Endothelial cell of umbilical vein (primary cell): ENCODE data around the gene KAT7. TPM values are rescaled to one million over a fixed set of nuclear protein-coding genes. Genes with fewer than 3 reads are reported as not detected.
A peak's percentile ranks its signal among the peaks of the same experiment; 100 is the strongest.

ENCODE experiments used
- BruUV-seq: library from RNA; stranded (reverse); fragments of 400-500 nt; replicated peaks from 2 replicates; lab custom pipeline; 2021; lab: Mats Ljungman, UMichigan
- CTCF ChIA-PET: fragments of 300-600, 350-600 bp; sonication (Branson Sonifier 250); formaldehyde crosslinking; loops from one replicate; lab custom pipeline; 2021; ENCODE audit warnings: antibody characterized with exemption, inconsistent platforms; lab: Charles Lee
- POLR2A ChIA-PET: fragments of 300-600, 350-600 bp; sonication (Branson Sonifier 250); formaldehyde crosslinking; loops from one replicate; lab custom pipeline; 2021; ENCODE audit warnings: antibody characterized with exemption, inconsistent platforms; lab: Charles Lee
- DNase-seq: peaks from one replicate; pipeline ENCODE4 v3.0.0-alpha.2; 2011; ENCODE audit warnings: low read depth, low spot score
- FAIRE-seq: peaks from 2 replicates; lab custom pipeline; 2011; peaks lifted over from hg19 to GRCh38; lab: Jason Lieb, UNC
- H2AFZ ChIP-seq: 2 replicates; pipeline ENCODE4 v1.6.0; 2012; ENCODE audit warnings: low read depth, low read length, control low read depth, inconsistent platforms
- H3K27ac ChIP-seq: 2 replicates; pipeline ENCODE4 v1.5.1; 2011; ENCODE audit warnings: low read depth, mild to moderate bottlenecking, control low read depth, low read length, moderate library complexity; ENCODE audit not compliant: insufficient read depth
- H3K27me3 ChIP-seq, 2 experiments: 2 replicates each; pipeline versions ENCODE4 v1.6.0 to v1.6.1; 2011; ENCODE audit warnings: low read length in 2 of 2, mixed read lengths in 1 of 2; ENCODE audit not compliant: control insufficient read depth in 2 of 2, insufficient read depth in 2 of 2
- H3K36me3 ChIP-seq, 2 experiments: 2 replicates in 1 of 2; 3 replicates in 1 of 2; pipeline ENCODE4 v1.5.1; 2011; ENCODE audit warnings: low read length in 2 of 2, mild to moderate bottlenecking in 1 of 2, moderate library complexity in 1 of 2; ENCODE audit not compliant: control insufficient read depth in 2 of 2, insufficient read depth in 2 of 2; ENCODE audit errors: extremely low read depth in 1 of 2
- H3K4me1 ChIP-seq: 3 replicates; pipeline ENCODE4 v1.5.1; 2011; ENCODE audit warnings: mild to moderate bottlenecking, low read length; ENCODE audit not compliant: control insufficient read depth, insufficient read depth; ENCODE audit errors: extremely low read depth
- H3K4me2 ChIP-seq: 2 replicates; pipeline ENCODE4 v1.6.1; 2011; ENCODE audit warnings: low read length, control low read depth, mixed read lengths; ENCODE audit not compliant: insufficient read depth
- H3K4me3 ChIP-seq, 3 experiments: fragments of 200-600 bp in 1 of 3; sonication (generic), shearing (Covaris generic) in 1 of 3; replicated peaks in 1 of 3; 2 replicates each; pipeline ENCODE4 v1.5.1; 2011 to 2016; ENCODE audit warnings: control low read depth in 3 of 3, low read length in 3 of 3, mild to moderate bottlenecking in 2 of 3, inconsistent platforms in 1 of 3, low read depth in 1 of 3, moderate library complexity in 1 of 3; ENCODE audit not compliant: insufficient read depth in 1 of 3
- H3K79me2 ChIP-seq: 2 replicates; pipeline ENCODE4 v1.6.0; 2012; ENCODE audit warnings: low read length, inconsistent platforms; ENCODE audit not compliant: control insufficient read depth, insufficient read depth
- H3K9ac ChIP-seq: replicated peaks from 2 replicates; pipeline ENCODE3; 2011; ENCODE audit warnings: low read length, control low read depth; ENCODE audit not compliant: insufficient read depth; ENCODE audit errors: extremely low read depth
- H3K9me1 ChIP-seq: replicated peaks from 3 replicates; pipeline ENCODE4 v1.6.0; 2011; ENCODE audit warnings: mild to moderate bottlenecking, low read length; ENCODE audit not compliant: control insufficient read depth, insufficient read depth; ENCODE audit errors: extremely low read depth
- H3K9me3 ChIP-seq: replicated peaks from 2 replicates; pipeline ENCODE4 v1.5.1; 2012; ENCODE audit warnings: low read length, inconsistent platforms; ENCODE audit not compliant: control insufficient read depth, insufficient read depth
- H4K20me1 ChIP-seq: replicated peaks from 2 replicates; pipeline ENCODE3; 2011; ENCODE audit warnings: mild to moderate bottlenecking, low read length; ENCODE audit not compliant: control insufficient read depth, insufficient read depth; ENCODE audit errors: extremely low read depth
- EZH2 ChIP-seq: IDR thresholded peaks from 2 replicates; pipeline ENCODE4 v1.6.1; 2012; ENCODE audit warnings: borderline replicate concordance, low read depth, mild to moderate bottlenecking, moderate library complexity, low read length, inconsistent platforms; ENCODE audit not compliant: severe bottlenecking
- FOS ChIP-seq: IDR thresholded peaks from 2 replicates; pipeline ENCODE4 v1.6.1; 2011; ENCODE audit warnings: mild to moderate bottlenecking, low read length, moderate library complexity, borderline replicate concordance; ENCODE audit not compliant: insufficient read depth
- GATA2 ChIP-seq: IDR thresholded peaks from 2 replicates; pipeline ENCODE4 v1.7.0; 2011; ENCODE audit warnings: low read depth, mild to moderate bottlenecking, moderate library complexity, mixed read lengths, low read length; ENCODE audit not compliant: insufficient read length, insufficient read depth
- JUN ChIP-seq: IDR thresholded peaks from 2 replicates; pipeline ENCODE4 v1.6.1; 2011; ENCODE audit warnings: borderline replicate concordance, low read depth; ENCODE audit not compliant: insufficient read length, insufficient read depth
- MYC ChIP-seq: IDR thresholded peaks from one replicate; pipeline ENCODE4 v1.6.1; 2011; ENCODE audit warnings: mild to moderate bottlenecking, low read depth, low read length
- POLR2A ChIP-seq: IDR thresholded peaks from 2 replicates; pipeline ENCODE4 v1.6.1; 2012; ENCODE audit warnings: low read depth, mild to moderate bottlenecking, control low read depth, low read length
- POLR2AphosphoS5 ChIP-seq: IDR thresholded peaks from 2 replicates; pipeline ENCODE4 v1.6.1; 2012; ENCODE audit warnings: low read depth, mild to moderate bottlenecking, control low read depth, low read length, moderate library complexity; ENCODE audit not compliant: insufficient read depth
- dilution Hi-C: fragments of 300-500 bp; cut with MboI; formaldehyde crosslinking; loops from one replicate; pipeline ENCODE4 v1.15.0; 2019; ENCODE audit warnings: low sequenced_read_pairs; ENCODE audit not compliant: extremely low pct_ligation_motif_present
- intact Hi-C: fragments of 100-400 bp; cut with micrococcal nuclease; formaldehyde crosslinking; loops from one replicate; pipeline ENCODE4 v1.10.0; 2022
- polyA plus RNA-seq, 4 experiments: library from polyadenylated mRNA; depleted of rRNA in 3 of 4; stranded (reverse) in 3 of 4; unstranded in 1 of 4; fragments of >200 nt; gene quantifications; 2 replicates each; pipeline versions ENCODE4 v1.2.1 to v1.2.3, GENCODE V29; 2011 to 2012; ENCODE audit warnings: missing spikeins in 1 of 4
- total RNA-seq: library from RNA; stranded (reverse); gene quantifications from 2 replicates; pipeline ENCODE4 v1.2.3, GENCODE V29; 2021
- TF ChIP-seq, protein P1 (sequence below): IDR thresholded peaks from 2 replicates; pipeline ENCODE4 v1.6.1; 2011; ENCODE audit not compliant: insufficient read depth, insufficient read length
- TF ChIP-seq, protein P2 (sequence below), 2 donors: IDR thresholded peaks; 1 replicate in 1 of 2; 2 replicates in 1 of 2; pipeline ENCODE4 v1.5.1; 2011; ENCODE audit warnings: low read length in 2 of 2, mild to moderate bottlenecking in 2 of 2, moderate library complexity in 2 of 2, control low read depth in 1 of 2, inconsistent platforms in 1 of 2, low read depth in 1 of 2; ENCODE audit not compliant: insufficient read depth in 1 of 2; ENCODE audit errors: extremely low read depth in 1 of 2

The KAT7 gene
- total and polyA plus RNA-seq, 2 donors (not counting 3 experiments of a cell fraction or from before 2014, with no cell fraction given) = 44.5 to 66.2 TPM

DNA sequence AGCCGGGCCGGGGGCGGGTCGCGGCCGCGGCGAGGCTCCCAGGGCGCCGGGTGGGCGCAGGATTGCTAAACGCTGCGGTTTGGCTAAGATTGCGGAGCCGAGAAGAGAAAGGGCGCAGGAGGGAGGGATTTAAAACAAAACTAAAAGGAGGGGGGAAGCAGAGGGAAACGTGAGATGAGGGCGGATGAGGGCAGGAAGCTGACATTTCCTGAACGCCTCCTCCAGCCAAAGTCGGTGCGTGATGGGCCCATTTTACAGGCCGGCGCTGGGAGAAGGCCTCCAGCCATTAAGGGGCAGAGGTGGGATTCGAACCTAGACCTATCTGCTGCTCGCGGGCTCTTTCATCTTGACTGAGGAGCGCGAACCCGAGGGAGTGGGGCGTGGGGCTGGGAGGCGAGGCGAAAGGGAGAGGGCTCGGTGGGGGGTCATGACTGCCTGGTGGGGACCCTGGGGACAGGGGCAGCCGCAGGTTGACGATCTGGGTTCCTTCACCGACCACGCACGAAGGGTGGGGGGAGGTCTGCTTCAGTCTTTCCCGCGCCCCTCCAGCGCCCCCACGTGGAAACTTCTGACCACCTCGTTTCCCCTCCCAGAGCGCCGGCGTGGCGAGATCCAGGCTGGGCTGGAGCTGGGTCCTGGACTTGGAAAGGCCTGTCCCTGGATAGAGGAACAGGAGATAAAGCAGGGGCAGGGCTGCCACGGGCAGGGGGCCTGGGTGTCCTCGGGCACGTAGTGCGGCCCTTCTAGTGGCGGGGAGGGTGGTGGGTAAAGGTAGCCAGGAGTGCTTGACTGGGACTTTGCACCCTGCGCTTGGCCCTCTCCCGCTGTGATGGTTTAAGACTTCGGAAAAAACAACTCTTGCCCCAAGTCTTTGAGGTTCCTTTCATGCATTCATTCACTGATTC, 63.2 kb downstream of the KAT7 start:
- Histone ChIP-seq H3K4me1 (peaks cover 6% of the 10 kb centered on the region), H3K9me3 (no peaks in the 10 kb centered on the region), H4K20me1 (no peaks in the 10 kb centered on the region), H3K4me3 (peak overlapping the region; percentile 18 to 41 (median 36)), H3K9me1 (no peaks in the 10 kb centered on the region), H2AFZ (peak overlapping the region; percentile 48), H3K4me2 (peak overlapping the region; percentile 2), H3K36me3 (peaks cover 0 to 7% of the 10 kb centered on the region in 2 experiments), H3K9ac (peak overlapping the region; percentile 40), H3K27me3 (no peaks in the 10 kb centered on the region), H3K27ac (peak overlapping the region; percentile 1), H3K79me2 (no peaks in the 10 kb centered on the region)
- intact Hi-C loops = loop anchor here (1.0 kb wide), 3 partner anchors 63 to 283 kb away; partner anchors contain the start of gene KAT7
- dilution Hi-C loops = no loop called here
- DNase-seq (peak; percentile 73), FAIRE-seq (peak; percentile 91)
- TF ChIP-seq JUN (no peak), FOS (no peak), MYC (no peak), EZH2 (no peak), POLR2AphosphoS5 (peak; percentile 44), GATA2 (no peak), POLR2A (no peak)
- TF ChIP-seq, protein P1, sequence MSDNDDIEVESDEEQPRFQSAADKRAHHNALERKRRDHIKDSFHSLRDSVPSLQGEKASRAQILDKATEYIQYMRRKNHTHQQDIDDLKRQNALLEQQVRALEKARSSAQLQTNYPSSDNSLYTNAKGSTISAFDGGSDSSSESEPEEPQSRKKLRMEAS = peak; percentile 49
- TF ChIP-seq, protein P2, sequence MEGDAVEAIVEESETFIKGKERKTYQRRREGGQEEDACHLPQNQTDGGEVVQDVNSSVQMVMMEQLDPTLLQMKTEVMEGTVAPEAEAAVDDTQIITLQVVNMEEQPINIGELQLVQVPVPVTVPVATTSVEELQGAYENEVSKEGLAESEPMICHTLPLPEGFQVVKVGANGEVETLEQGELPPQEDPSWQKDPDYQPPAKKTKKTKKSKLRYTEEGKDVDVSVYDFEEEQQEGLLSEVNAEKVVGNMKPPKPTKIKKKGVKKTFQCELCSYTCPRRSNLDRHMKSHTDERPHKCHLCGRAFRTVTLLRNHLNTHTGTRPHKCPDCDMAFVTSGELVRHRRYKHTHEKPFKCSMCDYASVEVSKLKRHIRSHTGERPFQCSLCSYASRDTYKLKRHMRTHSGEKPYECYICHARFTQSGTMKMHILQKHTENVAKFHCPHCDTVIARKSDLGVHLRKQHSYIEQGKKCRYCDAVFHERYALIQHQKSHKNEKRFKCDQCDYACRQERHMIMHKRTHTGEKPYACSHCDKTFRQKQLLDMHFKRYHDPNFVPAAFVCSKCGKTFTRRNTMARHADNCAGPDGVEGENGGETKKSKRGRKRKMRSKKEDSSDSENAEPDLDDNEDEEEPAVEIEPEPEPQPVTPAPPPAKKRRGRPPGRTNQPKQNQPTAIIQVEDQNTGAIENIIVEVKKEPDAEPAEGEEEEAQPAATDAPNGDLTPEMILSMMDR (IDR thresholded peaks at IDR 0.05; ENCODE audit: extremely low read depth in 1 of 2, insufficient read depth in 1 of 2, low read depth in 1 of 2, low read length in 2 of 2) = peak; percentile 71 to 92
- ChIA-PET CTCF (interaction anchor here (0.6 to 4.2 kb wide), 37 partner anchors 10 to 295 kb away, joined by 3 to 53 read pairs (median 4); partner anchors contain the start of genes DLX3, FAM117A, KAT7 and SLC35B1), POLR2A (interaction anchor here (1.4 kb wide), 1 partner anchor 87 kb away, joined by 4 read pairs; the partner anchor contains the start of gene FAM117A)
- BruUV-seq = no TSS peak
